ENCODE data around the gene TP73. TPM values are rescaled to one million over a fixed set of nuclear protein-coding genes. Genes with fewer than 3 reads are reported as not detected.
A peak's percentile ranks its signal among the peaks of the same experiment; 100 is the strongest.

Gene TP73
- total RNA-seq, 4 donors from 2014 or later = 0.30 to 0.76 TPM; not detected in 2

- intact Hi-C loops (cut with DNase I; ENCODE audit: low total_unique reads) = no loop called here
- H3K4me3 ChIP-seq = peak overlapping the region in 1 of 2 donors; percentile 68
- no peaks in the 10 kb centered on the region for H3K9me3 ChIP-seq
- no peaks in the 10 kb centered on the region for H3K36me3 ChIP-seq
- no peak for TF ChIP-seq CTCF (IDR thresholded peaks at IDR 0.05)
- TF ChIP-seq POLR2A (IDR thresholded peaks at IDR 0.05) = no peak
- H3K27ac ChIP-seq = no peak overlapping the region
- no peak for DNase-seq
- no peaks in the 10 kb centered on the region for H3K27me3 ChIP-seq
- peaks cover 4 to 10% of the 10 kb centered on the region in 2 donors for H3K4me1 ChIP-seq
Observed at GRCh38 chr1:3745590-3746381, 93.5 kb downstream of the TP73 start.

GRCh38 chr1:3746389-3746829, 94.1 kb downstream of the TP73 start:
- peak overlapping the region; percentile 37 to 76 for H3K27ac ChIP-seq
- intact Hi-C loops (cut with DNase I; ENCODE audit: low total_unique reads) = no loop called here
- no peaks in the 10 kb centered on the region for H3K36me3 ChIP-seq
- DNase-seq = no peak
- TF ChIP-seq CTCF (IDR thresholded peaks at IDR 0.05) (no peak), POLR2A (IDR thresholded peaks at IDR 0.05) (no peak)
- peaks cover 4 to 10% of the 10 kb centered on the region in 2 donors for H3K4me1 ChIP-seq
- peak overlapping the region; percentile 34 to 68 for H3K4me3 ChIP-seq
- H3K9me3 ChIP-seq = no peaks in the 10 kb centered on the region
- no peaks in the 10 kb centered on the region for H3K27me3 ChIP-seq

- TF ChIP-seq CTCF (IDR thresholded peaks at IDR 0.05) (no peak), POLR2A (IDR thresholded peaks at IDR 0.05) (peak in 1 of 2 donors; percentile 56)
- no peaks in the 10 kb centered on the region for H3K36me3 ChIP-seq
- peaks cover 4 to 10% of the 10 kb centered on the region in 2 donors for H3K4me1 ChIP-seq
- peak overlapping the region; percentile 37 to 76 for H3K27ac ChIP-seq
- DNase-seq = peak; percentile 79 to 85
- no peaks in the 10 kb centered on the region for H3K9me3 ChIP-seq
- H3K4me3 ChIP-seq = peak overlapping the region; percentile 34 to 68
- intact Hi-C loops (cut with DNase I; ENCODE audit: low total_unique reads) = no loop called here
- H3K27me3 ChIP-seq = no peaks in the 10 kb centered on the region
Observed at GRCh38 chr1:3746830-3747521, 94.7 kb downstream of the TP73 start.

- H3K4me1 ChIP-seq = peaks cover 4 to 10% of the 10 kb centered on the region in 2 donors
Observed at GRCh38 chr1:3747522-3747848, 95.2 kb downstream of the TP73 start.

More at GRCh38 chr1:3747522-3747848, 95.2 kb downstream of the TP73 start:
- Histone ChIP-seq H3K27ac (peak overlapping the region; percentile 37 to 76), H3K27me3 (no peaks in the 10 kb centered on the region), H3K36me3 (no peaks in the 10 kb centered on the region), H3K9me3 (no peaks in the 10 kb centered on the region), H3K4me3 (peak overlapping the region; percentile 34 to 68)
- intact Hi-C loops (cut with DNase I; ENCODE audit: low total_unique reads) = no loop called here
- no peak for DNase-seq
- no peak for TF ChIP-seq CTCF (IDR thresholded peaks at IDR 0.05)
